GM12878 (cell line): Measurements from ENCODE around the gene ACTL8. TPM values are rescaled to one million over a fixed set of nuclear protein-coding genes. Genes with fewer than 3 reads are reported as not detected.

Experiments
- ATAC-seq: fragments of 200-7000 bp; cut with Tn5 transposase; 3 replicates; pipeline ENCODE4 v1.9.1; 2020; ENCODE audit warnings: mild to moderate bottlenecking, moderate library complexity
- BruUV-seq: library from RNA; stranded (reverse); fragments of 400-500 nt; replicated peaks from 2 replicates; lab custom pipeline; 2021; lab: Mats Ljungman, UMichigan
- CTCF ChIA-PET: fragments of 300-600 bp; sonication (Branson Sonifier 250); formaldehyde crosslinking; extraction: SDS; loops from one replicate; lab custom pipeline; 2021; ENCODE audit warnings: inconsistent platforms; lab: Yijun Ruan, JAX
- POLR2A ChIA-PET: fragments of 350-600 bp; formaldehyde crosslinking; extraction: SDS; loops from one replicate; lab custom pipeline; 2021; ENCODE audit warnings: inconsistent platforms; lab: Charles Lee
- RAD21 ChIA-PET: fragments of 300-600 bp; sonication (Branson Sonifier 250); formaldehyde crosslinking; loops from one replicate; lab custom pipeline; 2023; ENCODE audit warnings: antibody characterized with exemption; ENCODE audit not compliant: unreplicated experiment; lab: Charles Lee
- SMC1A ChIA-PET: fragments of 300-600 bp; sonication (Branson Sonifier 250); formaldehyde crosslinking; loops from one replicate; lab custom pipeline; 2023; ENCODE audit not compliant: unreplicated experiment, uncharacterized antibody; lab: Charles Lee
- DNase-seq: peaks from one replicate; pipeline ENCODE4 v3.0.0-alpha.2; 2011; ENCODE audit warnings: low read depth, low spot score
- FAIRE-seq: peaks from 3 replicates; lab custom pipeline; 2011; peaks lifted over from hg19 to GRCh38; lab: Jason Lieb, UNC
- H2AFZ ChIP-seq: 2 replicates; pipeline ENCODE4 v1.6.0; 2011; ENCODE audit warnings: low read depth, low read length, control low read depth; ENCODE audit not compliant: control insufficient read depth
- H3K27ac ChIP-seq: 2 replicates; pipeline ENCODE4 v1.5.1; 2011; ENCODE audit warnings: control low read depth; ENCODE audit not compliant: control insufficient read depth, insufficient read depth
- H3K27me3 ChIP-seq, 2 experiments: replicated peaks in 1 of 2; 2 replicates each; pipeline versions ENCODE4 v1.6.0 to v1.6.1; 2011; ENCODE audit warnings: low read length in 1 of 2; ENCODE audit not compliant: control insufficient read depth in 2 of 2, insufficient read depth in 2 of 2
- H3K36me3 ChIP-seq, 2 experiments: 2 replicates each; pipeline ENCODE4 v1.5.1; 2011; ENCODE audit warnings: low read length in 1 of 2; ENCODE audit not compliant: control insufficient read depth in 2 of 2, insufficient read depth in 2 of 2
- H3K4me1 ChIP-seq: 2 replicates; pipeline ENCODE4 v1.6.1; 2011; ENCODE audit warnings: mild to moderate bottlenecking, low read length, moderate library complexity, mixed read lengths; ENCODE audit not compliant: control insufficient read depth, insufficient read depth
- H3K4me2 ChIP-seq: 2 replicates; pipeline ENCODE4 v1.6.0; 2011; ENCODE audit warnings: control low read depth; ENCODE audit not compliant: control insufficient read depth, insufficient read depth
- H3K4me3 ChIP-seq: fragments of 200-600 bp; sonication (generic); 2 replicates; pipeline ENCODE4 v1.5.1; 2016
- H3K79me2 ChIP-seq: 2 replicates; pipeline ENCODE4 v1.6.0; 2011; ENCODE audit warnings: low read length; ENCODE audit not compliant: control insufficient read depth, insufficient read depth
- H3K9ac ChIP-seq: 2 replicates; pipeline ENCODE4 v1.8.0; 2011; ENCODE audit warnings: low read length, control low read depth, mixed read lengths; ENCODE audit not compliant: control insufficient read depth, insufficient read depth
- H3K9me3 ChIP-seq: replicated peaks from 3 replicates; pipeline ENCODE4 v1.5.1; 2011; ENCODE audit warnings: mild to moderate bottlenecking, low read length; ENCODE audit not compliant: control insufficient read depth, insufficient read depth
- H4K20me1 ChIP-seq: 2 replicates; pipeline ENCODE4 v1.6.0; 2011; ENCODE audit not compliant: control insufficient read depth, insufficient read depth
- REST ChIP-seq: IDR thresholded peaks from 2 replicates; pipeline ENCODE4 v1.6.1; 2012; ENCODE audit warnings: mild to moderate bottlenecking, low read depth, low read length
- SIN3A ChIP-seq: IDR thresholded peaks from 2 replicates; pipeline ENCODE4 v1.6.1; 2012; ENCODE audit warnings: low read depth, low read length, improper control_type of control experiment
- WGBS: methylation state at CpG from one replicate; pipeline ENCODE4 v1.1.6; 2016; ENCODE audit warnings: low lambda C conversion rate; ENCODE audit not compliant: insufficient replicate concordance, insufficient coverage; ENCODE audit errors: missing lambda C conversion rate; 5-methylcytosine and 5-hydroxymethylcytosine counted together
- in situ Hi-C: fragments of 300-500 bp; cut with MboI; formaldehyde crosslinking; loops from 9 replicates; pipeline ENCODE4 v1.14.3; 2018; ENCODE audit warnings: mixed read lengths
- intact Hi-C: fragments of 100-400 bp; cut with micrococcal nuclease; formaldehyde crosslinking; loops from one replicate; pipeline ENCODE4 v1.14.2; 2022; ENCODE audit not compliant: unreplicated experiment
- polyA plus RNA-seq, 11 experiments: library from polyadenylated mRNA; depleted of rRNA in 4 of 11; unstranded in 6 of 11; stranded (reverse) in 5 of 11; fragments of >200 nt; fragmentation: Nextera tagmentation in 4 of 11; fragmentation: Illumina TruSeq in 1 of 11; extraction: Ambion mirVana in 4 of 11; extraction: Trizol in 1 of 11; gene quantifications; 1 replicate in 1 of 11; 2 replicates in 10 of 11; pipeline versions ENCODE4 v1.2.1 to v1.2.3, GENCODE V29; 2011 to 2016; ENCODE audit warnings: inconsistent platforms in 2 of 11, missing spikeins in 2 of 11, low read depth in 1 of 11
- total RNA-seq, 4 experiments: library from RNA; depleted of rRNA in 3 of 4; stranded (reverse); fragments of >200 nt in 3 of 4; fragmentation: Illumina TruSeq in 1 of 4; extraction: Trizol in 1 of 4; gene quantifications; 2 replicates each; pipeline versions ENCODE4 v1.2.1 to v1.2.3, GENCODE V29; 2013 to 2021

The ACTL8 gene
- total and polyA plus RNA-seq, 10 of the 15 experiments (the other 5 are each of a cell fraction or from before 2014, with no cell fraction given) = 0.05 to 0.27 TPM; not detected in 8

- no peak for DNase-seq
- SMC1A ChIA-PET = no interaction called here
- 58% methylated on average over 7 of the region's 7 CpGs for WGBS
- in situ Hi-C loops = no loop called here
- RAD21 ChIA-PET = no interaction called here
- Histone ChIP-seq H3K4me2 (no peak overlapping the region), H3K9ac (no peak overlapping the region), H3K4me1 (no peaks in the 10 kb centered on the region), H3K27me3 (no peaks in the 10 kb centered on the region; a peak in 1 of 4 replicates), H3K4me3 (no peak overlapping the region), H3K79me2 (no peaks in the 10 kb centered on the region), H4K20me1 (no peaks in the 10 kb centered on the region), H3K9me3 (no peaks in the 10 kb centered on the region), H3K36me3 (no peaks in the 10 kb centered on the region), H3K27ac (no peak overlapping the region)
- CTCF ChIA-PET = interaction anchor here (1.1 kb wide), 1 partner anchor 170 kb away, joined by 5 read pairs; no protein-coding TSS in a partner anchor
- intact Hi-C loops = no loop called here
- no peak for ATAC-seq
- POLR2A ChIA-PET = no interaction called here
- no TSS peak for BruUV-seq
- peak; percentile 86 for TF ChIP-seq REST
- TF ChIP-seq SIN3A = no peak
- TF ChIP-seq, all 136 proteins: peak for 1
- no peak for FAIRE-seq
- H2AFZ ChIP-seq = no peak overlapping the region
These were observed 76.5 kb downstream of the ACTL8 start for GRCh38 chr1:17831597-17831996.
